ENCODE results near the gene SGCA. TPM values are rescaled to one million over a fixed set of nuclear protein-coding genes. Genes with fewer than 3 reads are reported as not detected.

SGCA gene
- total and polyA plus RNA-seq, 10 of the 15 experiments (the other 5 are each of a cell fraction or from before 2014, with no cell fraction given): 0.13 to 2.2 (median 0.50) TPM; not detected in 2

GRCh38 chr17:50217591-50217990 lies 51.8 kb downstream of the SGCA start:
- ATAC-seq (no peak), FAIRE-seq (no peak), DNase-seq (ENCODE audit: low read depth, low spot score) (no peak)
- CTCF ChIA-PET: interaction anchor here (0.6 to 6.8 kb wide), 11 partner anchors 10 to 840 kb away, joined by 3 to 85 read pairs (median 3); partner anchors contain the start of genes COL1A1 and TMEM92
- Histone ChIP-seq H4K20me1 (ENCODE audit: control insufficient read depth, insufficient read depth) (no peaks in the 10 kb centered on the region), H3K27ac (ENCODE audit: control insufficient read depth, insufficient read depth) (no peak overlapping the region), H3K4me2 (ENCODE audit: control insufficient read depth, insufficient read depth) (no peak overlapping the region), H3K4me3 (no peak overlapping the region), H3K4me1 (ENCODE audit: control insufficient read depth, insufficient read depth, low read length) (peaks cover 21% of the 10 kb centered on the region), H2AFZ (ENCODE audit: control insufficient read depth, low read depth, low read length) (no peak overlapping the region), H3K9me3 (replicated peaks; ENCODE audit: control insufficient read depth, insufficient read depth, low read length) (no peaks in the 10 kb centered on the region), H3K9ac (ENCODE audit: control insufficient read depth, insufficient read depth, low read length) (no peak overlapping the region), H3K36me3 (ENCODE audit: control insufficient read depth in 2 of 2, insufficient read depth in 2 of 2, low read length in 1 of 2) (no peaks in the 10 kb centered on the region), H3K27me3 (replicated peaks in 1 of 2; ENCODE audit: control insufficient read depth in 2 of 2, insufficient read depth in 2 of 2, low read length in 1 of 2) (no peaks in the 10 kb centered on the region), H3K79me2 (ENCODE audit: control insufficient read depth, insufficient read depth, low read length) (no peaks in the 10 kb centered on the region)
- RAD21 ChIA-PET (ENCODE audit: unreplicated experiment): interaction anchor here (3.1 kb wide), 1 partner anchor 17 kb away, joined by 11 read pairs; the partner anchor contains the start of gene COL1A1
- in situ Hi-C loops (cut with MboI): no loop called here
- POLR2A ChIA-PET: interaction anchor here (0.6 to 0.9 kb wide), 2 partner anchors 11 to 74 kb away, joined by 3 read pairs; no protein-coding TSS in a partner anchor
- 25% methylated on average over 3 of the region's 3 CpGs for WGBS (ENCODE audit: insufficient coverage, insufficient replicate concordance, low lambda C conversion rate, missing lambda C conversion rate)
- SMC1A ChIA-PET (ENCODE audit: uncharacterized antibody, unreplicated experiment): interaction anchor here (3.6 kb wide), 1 partner anchor 16 kb away, joined by 21 read pairs; the partner anchor contains the start of gene COL1A1
- BruUV-seq (replicated peaks): no TSS peak
- intact Hi-C loops (cut with micrococcal nuclease; ENCODE audit: unreplicated experiment): no loop called here
- TF ChIP-seq ZBTB40 (IDR thresholded peaks at IDR 0.05; ENCODE audit: borderline replicate concordance) (no peak), ATF2 (IDR thresholded peaks at IDR 0.05; ENCODE audit: low read length) (no peak), REST (IDR thresholded peaks at IDR 0.05; ENCODE audit: low read depth, low read length) (no peak), TCF3 (IDR thresholded peaks at IDR 0.05; ENCODE audit: borderline replicate concordance, insufficient read depth, low read depth, low read length) (no peak), CHD2 (IDR thresholded peaks at IDR 0.05; ENCODE audit: borderline replicate concordance, low read depth, low read length) (no peak), RBBP5 (conservative IDR thresholded peaks at IDR 0.05) (no peak), HSF1 (IDR thresholded peaks at IDR 0.05; ENCODE audit: low read depth, low read length) (no peak), ZBED1 (IDR thresholded peaks at IDR 0.05; ENCODE audit: borderline replicate concordance) (no peak), IKZF1 (conservative IDR thresholded peaks at IDR 0.05) (no peak), BCL11A (IDR thresholded peaks at IDR 0.05; ENCODE audit: low read depth, low read length) (no peak), SMC3 (IDR thresholded peaks at IDR 0.05; ENCODE audit: borderline replicate concordance, low read length) (no peak)
- TF ChIP-seq, protein P1, sequence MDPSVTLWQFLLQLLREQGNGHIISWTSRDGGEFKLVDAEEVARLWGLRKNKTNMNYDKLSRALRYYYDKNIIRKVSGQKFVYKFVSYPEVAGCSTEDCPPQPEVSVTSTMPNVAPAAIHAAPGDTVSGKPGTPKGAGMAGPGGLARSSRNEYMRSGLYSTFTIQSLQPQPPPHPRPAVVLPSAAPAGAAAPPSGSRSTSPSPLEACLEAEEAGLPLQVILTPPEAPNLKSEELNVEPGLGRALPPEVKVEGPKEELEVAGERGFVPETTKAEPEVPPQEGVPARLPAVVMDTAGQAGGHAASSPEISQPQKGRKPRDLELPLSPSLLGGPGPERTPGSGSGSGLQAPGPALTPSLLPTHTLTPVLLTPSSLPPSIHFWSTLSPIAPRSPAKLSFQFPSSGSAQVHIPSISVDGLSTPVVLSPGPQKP (IDR thresholded peaks at IDR 0.05; ENCODE audit: low read depth, low read length): no peak

Measured in GM12878 (cell line).